ENCODE measurements around the gene CA4. TPM values are rescaled to one million over a fixed set of nuclear protein-coding genes. Genes with fewer than 3 reads are reported as not detected.

Gene CA4
- polyA plus RNA-seq, 1 donor from 2014 or later, result not detected

- H3K9ac ChIP-seq (ENCODE audit: low read length), result no peak overlapping the region
- H3K4me3 ChIP-seq (ENCODE audit: low read length), result no peak overlapping the region
Observed at GRCh38 chr17:60142872-60143499, 6.8 kb upstream of the CA4 start.

DNA sequence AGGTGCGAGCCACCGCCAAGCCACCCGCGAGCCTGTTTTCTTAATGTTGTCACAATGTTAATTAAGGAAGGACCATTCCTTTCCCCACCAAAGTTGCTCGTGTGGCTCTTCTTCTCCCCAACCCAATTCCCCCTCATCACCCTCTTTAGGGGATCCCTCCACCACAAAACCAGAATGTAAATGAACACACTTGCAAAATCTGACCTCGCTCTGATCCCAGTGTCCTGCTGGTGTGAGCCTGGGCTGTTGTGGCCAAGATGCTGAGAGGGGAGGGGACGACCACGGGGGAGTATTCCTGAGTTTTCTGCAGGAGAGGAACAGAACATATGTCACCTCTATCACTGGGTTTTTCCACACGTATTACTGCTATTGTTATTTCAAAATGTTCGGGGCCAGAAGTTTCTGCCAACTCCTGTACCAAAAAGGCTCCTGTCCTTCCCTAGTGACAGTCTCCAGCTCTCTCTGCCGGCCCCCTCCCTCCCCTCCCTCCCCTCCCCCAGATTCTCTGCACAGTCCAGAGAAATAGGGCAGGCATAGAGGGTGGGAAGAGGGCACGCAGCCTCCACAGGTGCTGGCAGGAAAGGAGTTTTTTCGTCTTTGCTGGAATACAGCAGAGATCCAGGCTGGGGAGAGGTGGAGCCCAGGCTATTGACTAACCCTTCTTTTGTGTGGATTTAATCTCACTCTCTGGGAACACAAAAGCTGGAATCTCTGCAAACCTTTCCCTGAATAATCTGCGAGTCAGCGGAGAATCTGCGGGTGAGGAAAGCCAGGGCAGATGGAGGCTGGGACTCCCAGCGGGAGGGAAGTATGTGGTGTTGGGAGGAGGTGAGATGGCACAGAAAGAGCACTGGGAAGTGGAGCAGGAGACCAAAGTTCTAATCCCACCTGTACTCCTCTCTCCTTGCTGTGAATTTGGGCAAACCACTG lies 4.5 kb upstream of the CA4 start:
- no peaks in the 10 kb centered on the region for H3K79me2 ChIP-seq (replicated peaks; ENCODE audit: insufficient read depth, low read length)
- no peaks in the 10 kb centered on the region for H4K20me1 ChIP-seq (ENCODE audit: insufficient read depth)
- TF ChIP-seq EZH2 (IDR thresholded peaks at IDR 0.05; ENCODE audit: borderline replicate concordance, insufficient read depth, low read length, poor library complexity, severe bottlenecking), result no peak
- no peak for TF ChIP-seq RAD21 (conservative IDR thresholded peaks at IDR 0.05)
- no peak for TF ChIP-seq POLR2AphosphoS5 (IDR thresholded peaks at IDR 0.05)
- TF ChIP-seq EP300 (conservative IDR thresholded peaks at IDR 0.05; ENCODE audit: poor library complexity, severe bottlenecking), result no peak
- no peak for TF ChIP-seq TAF1 (IDR thresholded peaks at IDR 0.05; ENCODE audit: low read depth)
- no peak for TF ChIP-seq CTCF (IDR thresholded peaks at IDR 0.05; ENCODE audit: poor library complexity, severe bottlenecking)
- no peak for TF ChIP-seq SMC3 (conservative IDR thresholded peaks at IDR 0.05; ENCODE audit: poor library complexity)
- TF ChIP-seq MXI1 (conservative IDR thresholded peaks at IDR 0.05; ENCODE audit: poor library complexity, severe bottlenecking), result no peak
- TF ChIP-seq, protein P1, sequence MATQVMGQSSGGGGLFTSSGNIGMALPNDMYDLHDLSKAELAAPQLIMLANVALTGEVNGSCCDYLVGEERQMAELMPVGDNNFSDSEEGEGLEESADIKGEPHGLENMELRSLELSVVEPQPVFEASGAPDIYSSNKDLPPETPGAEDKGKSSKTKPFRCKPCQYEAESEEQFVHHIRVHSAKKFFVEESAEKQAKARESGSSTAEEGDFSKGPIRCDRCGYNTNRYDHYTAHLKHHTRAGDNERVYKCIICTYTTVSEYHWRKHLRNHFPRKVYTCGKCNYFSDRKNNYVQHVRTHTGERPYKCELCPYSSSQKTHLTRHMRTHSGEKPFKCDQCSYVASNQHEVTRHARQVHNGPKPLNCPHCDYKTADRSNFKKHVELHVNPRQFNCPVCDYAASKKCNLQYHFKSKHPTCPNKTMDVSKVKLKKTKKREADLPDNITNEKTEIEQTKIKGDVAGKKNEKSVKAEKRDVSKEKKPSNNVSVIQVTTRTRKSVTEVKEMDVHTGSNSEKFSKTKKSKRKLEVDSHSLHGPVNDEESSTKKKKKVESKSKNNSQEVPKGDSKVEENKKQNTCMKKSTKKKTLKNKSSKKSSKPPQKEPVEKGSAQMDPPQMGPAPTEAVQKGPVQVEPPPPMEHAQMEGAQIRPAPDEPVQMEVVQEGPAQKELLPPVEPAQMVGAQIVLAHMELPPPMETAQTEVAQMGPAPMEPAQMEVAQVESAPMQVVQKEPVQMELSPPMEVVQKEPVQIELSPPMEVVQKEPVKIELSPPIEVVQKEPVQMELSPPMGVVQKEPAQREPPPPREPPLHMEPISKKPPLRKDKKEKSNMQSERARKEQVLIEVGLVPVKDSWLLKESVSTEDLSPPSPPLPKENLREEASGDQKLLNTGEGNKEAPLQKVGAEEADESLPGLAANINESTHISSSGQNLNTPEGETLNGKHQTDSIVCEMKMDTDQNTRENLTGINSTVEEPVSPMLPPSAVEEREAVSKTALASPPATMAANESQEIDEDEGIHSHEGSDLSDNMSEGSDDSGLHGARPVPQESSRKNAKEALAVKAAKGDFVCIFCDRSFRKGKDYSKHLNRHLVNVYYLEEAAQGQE (IDR thresholded peaks at IDR 0.05; ENCODE audit: borderline replicate concordance), result no peak
- no peaks in the 10 kb centered on the region for H3K36me3 ChIP-seq (ENCODE audit: insufficient read depth, low read length)
- no peak overlapping the region for H3K4me2 ChIP-seq (ENCODE audit: low read length)
- no peaks in the 10 kb centered on the region for H3K9me3 ChIP-seq (ENCODE audit: low read length)
- no peak overlapping the region for H2AFZ ChIP-seq (ENCODE audit: low read depth, low read length)
- peaks cover 44% of the 10 kb centered on the region for H3K27me3 ChIP-seq (ENCODE audit: insufficient read depth, low read depth, low read length)
- no peak overlapping the region for H3K27ac ChIP-seq (ENCODE audit: low read length)
- no peak overlapping the region for H3K9ac ChIP-seq (ENCODE audit: low read length)
- H3F3A ChIP-seq (ENCODE audit: insufficient read depth, low read length, poor library complexity, severe bottlenecking), result no peaks in the 10 kb centered on the region
- H3K9me2 ChIP-seq (ENCODE audit: insufficient read depth, low read length), result no peaks in the 10 kb centered on the region
- H3K4me3 ChIP-seq (ENCODE audit: low read length), result no peak overlapping the region

More at GRCh38 chr17:60142872-60143499, 6.8 kb upstream of the CA4 start:
- H3F3A ChIP-seq (ENCODE audit: insufficient read depth, low read length, poor library complexity, severe bottlenecking), result no peaks in the 10 kb centered on the region
- H3K36me3 ChIP-seq (ENCODE audit: insufficient read depth, low read length), result no peaks in the 10 kb centered on the region
- no peak overlapping the region for H3K4me2 ChIP-seq (ENCODE audit: low read length)
- TF ChIP-seq CTCF (IDR thresholded peaks at IDR 0.05; ENCODE audit: poor library complexity, severe bottlenecking) (peak; percentile 72), POLR2AphosphoS5 (IDR thresholded peaks at IDR 0.05) (no peak), EZH2 (IDR thresholded peaks at IDR 0.05; ENCODE audit: borderline replicate concordance, insufficient read depth, low read length, poor library complexity, severe bottlenecking) (no peak), SMC3 (conservative IDR thresholded peaks at IDR 0.05; ENCODE audit: poor library complexity) (peak; percentile 74), RAD21 (conservative IDR thresholded peaks at IDR 0.05) (peak; percentile 68)
- H3K27me3 ChIP-seq (ENCODE audit: insufficient read depth, low read depth, low read length), result peaks cover 47% of the 10 kb centered on the region
- no peaks in the 10 kb centered on the region for H3K79me2 ChIP-seq (replicated peaks; ENCODE audit: insufficient read depth, low read length)
- no peaks in the 10 kb centered on the region for H3K9me2 ChIP-seq (ENCODE audit: insufficient read depth, low read length)
- no peaks in the 10 kb centered on the region for H4K20me1 ChIP-seq (ENCODE audit: insufficient read depth)
- H3K9me3 ChIP-seq (ENCODE audit: low read length), result no peaks in the 10 kb centered on the region
- no peak overlapping the region for H2AFZ ChIP-seq (ENCODE audit: low read depth, low read length)
- H3K27ac ChIP-seq (ENCODE audit: low read length), result no peak overlapping the region
